Astrocyte (in vitro differentiated cells and primary cell): ENCODE data around the gene GPANK1.

Source experiments
- EZH2 ChIP-seq: IDR thresholded peaks from 2 replicates; pipeline ENCODE4 v1.6.1; 2012; ENCODE audit warnings: mild to moderate bottlenecking, low read length, inconsistent platforms; ENCODE audit not compliant: insufficient read depth
- TF ChIP-seq, protein P1 (sequence below): IDR thresholded peaks from 2 replicates; pipeline ENCODE4 v1.5.1; 2011; ENCODE audit warnings: low read depth, mild to moderate bottlenecking, inconsistent platforms, low read length, moderate library complexity; ENCODE audit not compliant: insufficient read depth

DNA sequence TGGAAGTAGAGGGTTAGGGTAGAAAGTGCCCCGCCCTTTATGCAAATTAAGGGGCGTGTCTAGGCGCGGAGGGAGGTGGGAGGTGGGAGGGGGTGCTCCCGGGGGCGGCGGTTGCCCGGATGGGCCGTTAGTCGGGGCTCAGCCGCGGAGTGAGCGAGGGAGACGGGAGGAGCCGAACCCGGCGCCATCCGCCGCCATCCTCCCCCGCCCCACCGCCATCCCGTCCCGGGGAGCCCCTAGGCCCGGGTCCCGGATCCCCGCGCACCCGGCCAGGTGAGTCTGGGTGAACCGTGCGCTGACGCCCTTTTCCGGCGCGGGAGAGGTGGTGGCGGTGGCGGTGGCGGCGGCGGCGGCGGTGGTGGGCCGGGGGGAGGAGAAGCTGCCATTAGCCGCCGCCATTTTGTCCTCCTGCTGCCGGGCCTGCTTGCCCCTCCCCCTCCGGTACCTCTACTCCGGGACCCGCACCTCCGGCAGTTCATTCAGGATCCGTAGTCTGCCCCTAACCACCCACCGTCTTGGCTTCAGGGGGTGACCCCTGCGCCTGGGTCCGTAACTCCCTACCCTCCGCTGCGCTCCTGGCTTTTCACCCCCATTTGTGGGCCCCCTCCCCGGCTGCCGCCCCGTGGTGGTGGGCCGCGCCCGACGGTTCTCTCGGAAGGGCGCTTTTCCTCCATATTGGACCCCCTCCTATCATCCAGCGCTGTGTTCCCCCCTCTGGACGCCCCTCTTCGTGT lies 44.0 kb downstream of the GPANK1 start, which contains the start of gene PRRC2A:
- TF ChIP-seq, protein P1, sequence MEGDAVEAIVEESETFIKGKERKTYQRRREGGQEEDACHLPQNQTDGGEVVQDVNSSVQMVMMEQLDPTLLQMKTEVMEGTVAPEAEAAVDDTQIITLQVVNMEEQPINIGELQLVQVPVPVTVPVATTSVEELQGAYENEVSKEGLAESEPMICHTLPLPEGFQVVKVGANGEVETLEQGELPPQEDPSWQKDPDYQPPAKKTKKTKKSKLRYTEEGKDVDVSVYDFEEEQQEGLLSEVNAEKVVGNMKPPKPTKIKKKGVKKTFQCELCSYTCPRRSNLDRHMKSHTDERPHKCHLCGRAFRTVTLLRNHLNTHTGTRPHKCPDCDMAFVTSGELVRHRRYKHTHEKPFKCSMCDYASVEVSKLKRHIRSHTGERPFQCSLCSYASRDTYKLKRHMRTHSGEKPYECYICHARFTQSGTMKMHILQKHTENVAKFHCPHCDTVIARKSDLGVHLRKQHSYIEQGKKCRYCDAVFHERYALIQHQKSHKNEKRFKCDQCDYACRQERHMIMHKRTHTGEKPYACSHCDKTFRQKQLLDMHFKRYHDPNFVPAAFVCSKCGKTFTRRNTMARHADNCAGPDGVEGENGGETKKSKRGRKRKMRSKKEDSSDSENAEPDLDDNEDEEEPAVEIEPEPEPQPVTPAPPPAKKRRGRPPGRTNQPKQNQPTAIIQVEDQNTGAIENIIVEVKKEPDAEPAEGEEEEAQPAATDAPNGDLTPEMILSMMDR, result no peak
- no peak for TF ChIP-seq EZH2
